Bone marrow (tissue), 2 donors: Measurements from ENCODE around the gene GEMIN4.
"Not testable (repeated sequence)": the region's sequence is repeated elsewhere in the genome, so short reads cannot be mapped to it uniquely, and the experiment has no call there.

ENCODE experiments used
- DNase-seq, 2 donors: peaks; one replicate each; lab custom pipeline; 2025; lab: John Stamatoyannopoulos, UW

GEMIN4 gene

DNA sequence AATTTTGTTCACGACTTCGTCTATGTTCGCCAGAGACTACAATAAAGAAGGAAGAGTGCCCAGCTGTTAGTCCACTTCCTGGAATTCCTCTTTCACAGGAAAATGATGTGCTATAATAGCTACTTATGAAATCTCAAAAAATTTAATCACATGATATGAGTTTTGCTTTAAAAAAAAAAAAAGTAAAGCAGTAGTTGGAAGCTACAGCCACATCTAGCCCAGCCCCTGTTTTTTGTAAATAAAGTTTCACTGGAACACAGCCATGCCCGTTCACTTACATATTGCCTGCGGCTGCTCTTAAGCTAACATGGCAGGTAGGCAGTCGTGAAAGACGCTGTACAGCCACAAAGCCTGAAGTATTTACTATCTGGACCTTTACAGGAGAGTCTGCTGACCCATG, 52.7 kb downstream of the GEMIN4 start:
- no peak for DNase-seq

DNA sequence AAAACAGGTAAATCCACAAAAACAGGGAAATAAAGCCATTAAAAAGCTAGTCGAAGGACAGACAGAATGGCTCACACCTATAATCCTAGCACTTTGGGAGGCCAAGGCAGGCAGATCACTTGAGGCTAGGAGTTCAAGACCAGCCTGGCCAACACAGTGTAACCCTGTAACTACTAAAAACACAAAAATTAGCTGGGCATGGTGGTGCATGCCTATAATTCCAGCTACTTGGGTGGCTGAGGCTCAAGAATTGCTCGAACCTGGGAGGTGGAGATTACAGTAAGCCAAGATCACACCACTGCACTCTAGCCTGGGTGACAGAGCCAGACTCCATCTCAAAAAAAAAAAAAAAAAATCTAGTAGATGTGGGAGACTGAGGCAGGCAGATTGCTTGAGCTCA, 54.0 kb downstream of the GEMIN4 start:
- DNase-seq = not testable (repeated sequence)

DNA sequence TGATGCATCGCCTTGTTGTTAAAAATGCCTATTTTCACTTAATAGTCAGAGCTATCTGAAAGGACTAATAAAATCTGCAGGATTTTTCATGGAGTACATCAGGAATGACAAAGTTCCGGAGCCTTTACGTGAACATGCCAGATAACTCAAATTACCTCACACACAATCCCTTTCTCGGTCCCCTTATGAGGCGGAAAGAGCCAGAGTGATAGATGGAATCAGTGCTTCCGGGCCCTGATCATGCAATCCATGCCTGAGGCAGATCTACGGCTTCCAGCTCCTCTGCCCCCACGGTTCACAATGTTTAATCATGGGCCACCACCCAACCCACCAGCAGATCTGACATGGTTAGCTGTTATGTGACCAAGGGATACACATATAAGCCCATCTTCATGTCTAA, 54.4 kb downstream of the GEMIN4 start:
- no peak for DNase-seq

DNA sequence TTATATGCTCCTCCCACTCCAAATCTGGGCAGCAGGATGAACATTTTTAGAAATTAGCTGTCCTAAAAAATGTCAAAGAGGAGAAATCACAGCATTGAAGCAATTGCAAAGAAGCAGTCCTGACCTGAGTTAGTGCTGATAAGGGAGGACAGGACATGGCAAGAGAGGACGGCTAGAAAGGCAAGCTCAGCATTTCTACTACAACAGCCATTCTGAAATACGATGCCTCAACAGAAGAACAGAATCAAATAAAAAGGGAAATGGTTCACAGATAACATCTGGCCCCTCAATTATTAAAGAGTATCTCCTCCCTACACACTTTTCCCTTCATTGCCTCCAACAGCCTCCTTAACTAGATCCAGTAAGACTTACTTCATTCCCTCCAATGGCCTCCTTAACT, 55.7 kb downstream of the GEMIN4 start:
- DNase-seq = no peak
